Brain microvascular endothelial cell (primary cell): Measurements from ENCODE around the gene GOSR2.

ENCODE experiments used
- DNase-seq: peaks from one replicate; pipeline ENCODE4 v3.0.0-alpha.2; 2020
- H3K27ac ChIP-seq: fragments of 250-450 bp; sonication (Bioruptor Pico); 2 replicates; pipeline ENCODE4 v1.5.1; 2020; ENCODE audit warnings: mild to moderate bottlenecking, moderate library complexity
- H3K27me3 ChIP-seq: fragments of 250-450 bp; sonication (Bioruptor Pico); replicated peaks from 2 replicates; pipeline ENCODE4 v1.5.1; 2020; ENCODE audit warnings: mild to moderate bottlenecking
- H3K36me3 ChIP-seq: fragments of 250-450 bp; sonication (Bioruptor Pico); replicated peaks from 2 replicates; pipeline ENCODE4 v1.5.1; 2020; ENCODE audit warnings: mild to moderate bottlenecking
- H3K4me3 ChIP-seq: 2 replicates; pipeline ENCODE4 v1.5.1; 2011; ENCODE audit warnings: low read depth, mild to moderate bottlenecking, control low read depth, low read length, moderate library complexity
- CTCF ChIP-seq: IDR thresholded peaks from 2 replicates; pipeline ENCODE4 v1.5.1; 2011; ENCODE audit warnings: low read depth, mild to moderate bottlenecking, moderate library complexity, low read length, control low read depth, inconsistent platforms; ENCODE audit errors: missing control alignments
- in situ Hi-C: cut with HindIII; loops from 2 replicates; pipeline ENCODE4 v1.10.0; 2017; ENCODE audit warnings: low sequenced_read_pairs, low pct_ligation_motif_present

Gene GOSR2

DNA sequence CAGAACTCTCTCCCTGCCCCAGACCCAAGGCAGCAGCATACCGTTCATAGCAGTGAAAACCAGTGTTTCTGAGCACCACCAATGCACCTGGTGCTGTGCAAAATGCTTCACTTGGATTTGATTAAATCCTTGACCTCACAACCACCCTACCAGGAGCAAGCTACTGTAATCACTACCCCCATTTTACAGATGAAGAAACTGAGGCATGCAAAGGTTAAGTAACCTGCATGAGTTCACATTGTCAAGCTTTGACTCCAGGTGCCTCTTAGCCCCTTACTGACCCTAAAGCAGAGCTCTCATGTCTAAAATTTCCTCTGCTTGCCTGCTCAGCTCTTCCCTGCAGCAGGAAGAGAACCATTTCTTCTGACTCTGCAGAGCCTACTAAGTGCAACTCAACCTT lies 34.2 kb upstream of the GOSR2 start:
- no peak for DNase-seq
- TF ChIP-seq CTCF, result no peak
- H3K4me3 ChIP-seq, result no peak overlapping the region
- no peak overlapping the region for H3K27ac ChIP-seq
- no peaks in the 10 kb centered on the region for H3K36me3 ChIP-seq
- peaks cover 24% of the 10 kb centered on the region for H3K27me3 ChIP-seq
- in situ Hi-C loops, result no loop called here

- no peak for DNase-seq
- no peak for TF ChIP-seq CTCF
- no peaks in the 10 kb centered on the region for H3K36me3 ChIP-seq
- in situ Hi-C loops, result no loop called here
- no peak overlapping the region for H3K4me3 ChIP-seq
- H3K27ac ChIP-seq, result no peak overlapping the region
- H3K27me3 ChIP-seq, result peaks cover 24% of the 10 kb centered on the region
Measured at GRCh38 chr17:46889519-46889918, 33.4 kb upstream of the GOSR2 start.

- no peak for TF ChIP-seq CTCF
- H3K36me3 ChIP-seq, result no peaks in the 10 kb centered on the region
- no peak overlapping the region for H3K4me3 ChIP-seq
- no peak for DNase-seq
- H3K27me3 ChIP-seq, result peaks cover 24% of the 10 kb centered on the region
- in situ Hi-C loops, result no loop called here
- no peak overlapping the region for H3K27ac ChIP-seq
Measured at GRCh38 chr17:46889992-46890564, 32.9 kb upstream of the GOSR2 start.

DNA sequence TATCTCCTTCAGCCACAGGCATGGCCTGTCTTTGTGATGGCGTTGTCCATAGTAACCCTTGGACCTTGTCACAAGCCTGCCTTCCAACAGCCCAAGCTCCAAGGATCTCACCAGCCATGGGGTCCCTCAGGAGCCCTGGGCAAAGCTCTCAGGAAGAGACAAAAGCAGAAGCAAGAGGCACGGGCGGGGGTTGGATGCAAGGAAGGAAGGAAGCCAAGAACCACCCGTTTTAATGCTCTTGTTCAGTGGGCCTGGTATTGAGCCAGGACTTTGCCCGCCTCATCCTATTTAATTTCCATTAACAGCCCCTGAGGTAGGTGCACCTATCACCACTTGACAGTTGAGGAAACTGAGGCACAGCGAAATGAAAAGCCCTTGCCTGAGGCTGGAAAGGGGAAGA lies 32.3 kb upstream of the GOSR2 start:
- peaks cover 24% of the 10 kb centered on the region for H3K27me3 ChIP-seq
- H3K4me3 ChIP-seq, result no peak overlapping the region
- no peak for TF ChIP-seq CTCF
- no peaks in the 10 kb centered on the region for H3K36me3 ChIP-seq
- no peak for DNase-seq
- no peak overlapping the region for H3K27ac ChIP-seq
- in situ Hi-C loops, result no loop called here

GRCh38 chr17:46892192-46892703 lies 30.7 kb upstream of the GOSR2 start:
- H3K27ac ChIP-seq, result no peak overlapping the region
- no peaks in the 10 kb centered on the region for H3K36me3 ChIP-seq
- peaks cover 17% of the 10 kb centered on the region for H3K27me3 ChIP-seq
- no peak for DNase-seq
- no peak for TF ChIP-seq CTCF
- H3K4me3 ChIP-seq, result no peak overlapping the region
- in situ Hi-C loops, result no loop called here

DNA sequence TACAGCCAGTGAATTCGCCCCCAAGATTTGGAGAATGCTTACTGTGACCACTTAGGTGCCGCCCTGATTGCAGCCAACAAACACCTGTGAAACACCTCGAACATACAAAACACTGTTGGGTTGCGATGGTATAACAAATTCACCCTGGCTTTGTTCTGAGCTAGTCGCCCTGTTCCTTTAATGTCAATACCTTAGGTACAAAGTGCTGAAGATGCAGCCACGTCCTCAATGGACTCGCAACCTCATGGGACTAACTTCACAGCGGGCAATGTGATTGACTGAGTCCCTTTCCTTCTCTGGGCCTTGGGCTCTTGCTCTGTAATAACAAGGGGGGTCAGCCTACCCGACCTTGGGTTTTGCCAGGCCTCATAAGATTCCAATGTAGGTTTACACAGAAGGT lies 28.9 kb upstream of the GOSR2 start:
- no peaks in the 10 kb centered on the region for H3K36me3 ChIP-seq
- in situ Hi-C loops, result no loop called here
- no peak for TF ChIP-seq CTCF
- H3K27me3 ChIP-seq, result peaks cover 15% of the 10 kb centered on the region
- H3K27ac ChIP-seq, result no peak overlapping the region
- DNase-seq, result no peak
- H3K4me3 ChIP-seq, result no peak overlapping the region
